22Rv1 (cell line): ENCODE measurements around the gene BGLAP.

Experiments
- CTCF ChIP-seq: fragments of 450-650 bp; IDR thresholded peaks from 2 replicates; pipeline ENCODE4 v1.5.1; 2017; ENCODE audit warnings: mild to moderate bottlenecking
- ZFX ChIP-seq: fragments of 450-650 bp; IDR thresholded peaks from 2 replicates; pipeline ENCODE4 v1.6.1; 2017; ENCODE audit warnings: antibody characterized with exemption, borderline replicate concordance

DNA sequence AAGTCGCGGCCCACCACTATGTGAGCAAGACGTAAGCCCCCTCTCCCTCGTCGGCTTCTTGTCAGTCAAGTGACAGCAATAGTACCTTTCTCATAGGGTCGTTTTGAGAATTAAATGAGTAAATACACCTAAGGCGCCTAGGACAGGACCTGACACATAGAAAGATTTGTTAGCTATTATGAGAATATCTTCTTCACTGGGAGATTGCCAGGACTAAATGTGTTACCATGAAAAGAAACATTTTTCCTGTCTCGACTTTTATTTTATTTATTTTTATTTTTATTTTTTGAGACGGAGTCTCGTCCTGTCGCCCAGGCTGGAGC lies 28.4 kb upstream of the BGLAP start:
- TF ChIP-seq CTCF (no peak), ZFX (no peak)
